SH-SY5Y (cell line): ENCODE results near the gene C11orf24.

Experiments used
- GATA2 ChIP-seq: IDR thresholded peaks from 2 replicates; pipeline ENCODE4 v1.6.1; 2011; ENCODE audit warnings: mild to moderate bottlenecking, low read depth, low read length
- GATA3 ChIP-seq: IDR thresholded peaks from 2 replicates; pipeline ENCODE4 v1.6.1; 2011; ENCODE audit warnings: low read depth, mild to moderate bottlenecking, low read length, moderate library complexity

Gene C11orf24

GRCh38 chr11:68306636-68307035, 34.9 kb upstream of the C11orf24 start:
- TF ChIP-seq GATA2 (no peak), GATA3 (no peak)

GRCh38 chr11:68303982-68304780, 32.4 kb upstream of the C11orf24 start:
- TF ChIP-seq GATA2 = no peak
- TF ChIP-seq GATA3 = no peak

DNA sequence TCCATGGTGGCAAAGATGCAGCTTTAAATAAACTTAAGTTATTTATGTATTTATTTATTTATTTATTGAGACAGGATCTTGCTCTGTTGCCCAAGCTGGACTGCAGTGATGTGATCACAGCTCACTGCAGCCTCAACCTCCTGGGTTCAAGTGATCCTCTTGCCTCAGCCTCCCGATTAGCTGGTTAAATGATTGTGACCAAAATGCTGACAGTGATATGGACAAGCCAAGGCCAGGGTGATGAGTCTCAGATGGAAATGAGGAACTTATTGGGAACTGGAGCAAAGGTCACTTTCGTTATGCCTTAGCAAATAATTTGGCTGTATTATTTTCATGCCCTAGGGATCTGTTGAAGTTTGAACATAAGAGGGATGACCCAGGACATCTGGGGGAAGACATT, 31.3 kb upstream of the C11orf24 start:
- TF ChIP-seq GATA3 = no peak
- TF ChIP-seq GATA2 = no peak

DNA sequence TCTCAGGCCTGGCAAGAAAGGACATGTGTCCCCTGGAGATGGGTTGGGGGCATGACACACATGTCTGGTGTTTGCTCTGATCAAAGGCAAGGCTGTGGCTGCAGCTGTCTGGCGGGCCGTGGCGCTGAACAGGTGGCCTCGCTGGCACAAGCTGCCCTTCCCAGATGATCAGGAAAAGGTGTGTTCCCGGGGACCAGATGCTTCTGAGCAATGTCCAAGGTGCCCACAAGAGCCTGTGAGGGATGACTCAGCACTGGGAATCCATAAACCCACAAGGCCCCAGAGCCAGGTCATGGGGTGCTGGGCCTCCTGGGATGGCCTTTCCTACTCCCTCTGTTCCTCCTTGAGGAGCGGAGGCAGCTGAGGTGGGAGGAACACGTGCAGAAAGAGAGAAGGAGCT, 30.9 kb upstream of the C11orf24 start:
- TF ChIP-seq GATA3 (no peak), GATA2 (no peak)

- TF ChIP-seq GATA2 (no peak), GATA3 (no peak)
Measured at GRCh38 chr11:68302256-68302655, 30.5 kb upstream of the C11orf24 start.

DNA sequence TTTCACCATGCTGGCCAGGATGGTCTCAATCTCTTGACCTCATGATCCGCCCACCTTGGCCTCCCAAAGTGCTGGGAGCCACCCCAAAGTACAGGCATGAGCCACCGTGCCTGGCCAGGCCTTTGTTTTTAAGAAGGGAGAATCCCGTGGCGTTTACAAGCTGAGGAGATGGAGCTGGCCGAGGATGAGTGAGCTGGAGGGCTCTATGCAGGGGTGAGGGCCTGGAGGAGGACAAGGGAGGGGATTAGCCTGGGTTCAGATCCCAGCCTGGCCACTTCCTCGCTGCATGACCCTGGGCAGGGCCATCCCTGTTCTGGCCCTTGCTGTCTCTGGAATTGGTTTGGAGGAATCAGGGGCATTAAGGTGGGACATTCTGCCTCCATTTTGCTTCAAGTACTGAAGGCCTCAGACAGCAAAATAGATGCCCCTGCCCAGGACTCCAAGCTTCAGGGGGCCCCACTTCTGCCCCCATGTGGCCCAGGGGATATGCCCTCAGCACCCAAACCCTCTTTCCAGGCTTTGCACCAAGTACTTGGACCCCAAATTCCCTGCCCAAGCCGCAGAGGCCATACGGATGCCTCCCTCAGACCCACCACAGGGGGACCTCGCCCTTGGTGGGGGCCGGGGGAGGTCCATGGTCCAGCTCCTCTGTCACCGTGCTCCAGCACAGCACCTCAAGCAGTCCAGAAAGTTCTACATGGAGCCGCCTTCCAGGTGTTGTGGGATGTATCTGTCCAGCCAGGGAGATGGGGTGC, 28.5 kb upstream of the C11orf24 start:
- no peak for TF ChIP-seq GATA3
- TF ChIP-seq GATA2 = no peak

GRCh38 chr11:68298659-68299516, 27.1 kb upstream of the C11orf24 start:
- no peak for TF ChIP-seq GATA3
- TF ChIP-seq GATA2 = no peak

- no peak for TF ChIP-seq GATA2
- no peak for TF ChIP-seq GATA3
Measured at GRCh38 chr11:68297812-68298658, 26.3 kb upstream of the C11orf24 start.

DNA sequence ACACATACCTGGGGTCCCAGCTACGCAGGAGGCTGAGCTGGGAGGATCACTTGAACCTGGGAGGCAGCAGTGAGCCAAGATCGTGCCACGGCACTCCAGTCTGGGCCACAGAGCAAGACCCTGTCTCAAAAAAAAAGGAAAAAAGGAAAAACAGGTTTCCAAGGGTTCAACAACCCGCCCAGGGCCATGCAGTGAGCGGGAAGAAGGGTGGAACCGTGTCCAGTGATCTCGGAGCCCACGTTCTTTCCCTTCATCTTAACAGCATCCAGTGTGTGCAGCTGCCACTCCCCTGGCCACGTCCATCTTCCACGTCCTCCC, 25.7 kb upstream of the C11orf24 start:
- TF ChIP-seq GATA2 (no peak), GATA3 (no peak)

GRCh38 chr11:68297052-68297378, 25.2 kb upstream of the C11orf24 start:
- TF ChIP-seq GATA2 = no peak
- TF ChIP-seq GATA3 = no peak

DNA sequence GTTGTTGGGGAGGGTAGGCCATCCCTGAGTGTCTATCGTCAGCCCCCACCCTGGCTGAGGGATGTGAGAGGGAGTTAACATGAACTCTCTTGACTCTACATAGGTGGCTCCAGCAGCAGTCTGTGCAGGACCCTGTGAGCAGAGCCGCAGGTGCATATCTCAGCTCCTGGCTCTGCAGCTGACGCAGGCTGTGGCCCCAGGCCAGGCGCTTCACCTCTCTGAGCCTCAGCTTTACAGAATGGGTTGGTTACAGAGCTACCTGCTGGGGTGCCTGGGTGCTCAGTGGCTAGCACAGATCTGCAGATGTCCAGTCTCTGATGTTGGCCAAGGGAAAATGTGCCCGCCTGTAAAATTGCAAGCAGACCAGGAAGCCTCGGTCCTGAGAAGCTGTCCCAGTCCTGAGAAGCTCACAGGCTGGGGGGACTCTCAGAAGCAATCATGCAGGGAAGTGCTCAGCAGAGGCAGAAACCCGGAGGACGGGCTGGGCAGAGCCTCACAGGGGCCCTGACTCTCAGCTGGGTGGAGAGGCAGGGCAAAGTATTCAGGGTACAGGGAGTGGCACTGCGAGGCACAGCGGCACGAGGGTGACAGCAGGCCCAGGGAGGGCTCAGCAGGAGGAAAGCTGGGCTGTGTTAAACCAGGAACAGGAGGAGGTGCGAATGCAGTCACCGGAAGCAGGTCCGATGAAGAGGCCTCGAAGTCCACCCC, 24.7 kb upstream of the C11orf24 start:
- no peak for TF ChIP-seq GATA2
- TF ChIP-seq GATA3 = no peak

GRCh38 chr11:68295940-68296339, 24.2 kb upstream of the C11orf24 start:
- TF ChIP-seq GATA2 (no peak), GATA3 (no peak)

DNA sequence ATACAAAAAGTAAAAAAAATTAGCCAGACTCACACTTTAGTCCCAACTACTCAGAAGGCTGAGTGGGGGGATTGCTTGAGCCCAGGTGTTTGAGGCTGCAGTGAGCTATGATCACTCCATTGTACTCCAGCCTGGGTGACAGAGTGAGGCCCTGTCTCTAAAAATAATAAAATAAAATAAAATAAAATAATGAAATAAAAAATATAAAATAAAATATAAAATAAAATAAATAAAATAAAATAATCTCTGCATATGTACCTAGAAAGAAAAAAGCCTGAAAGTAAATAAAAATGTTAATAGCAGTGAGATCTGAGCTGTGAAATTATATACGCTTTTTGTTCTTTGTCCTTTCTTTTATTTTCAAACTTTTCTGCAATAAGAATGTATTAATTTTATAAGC, 23.5 kb upstream of the C11orf24 start:
- TF ChIP-seq GATA3 (no peak), GATA2 (no peak)
